IMR-90 (cell line): ENCODE measurements around the gene GFPT1. TPM values are rescaled to one million over a fixed set of nuclear protein-coding genes. Genes with fewer than 3 reads are reported as not detected.

ENCODE experiments used
- ATAC-seq: fragments of 200-7000 bp; cut with Tn5 transposase; 2 replicates; pipeline ENCODE4 v1.9.1; 2020; ENCODE audit warnings: low read depth, mild to moderate bottlenecking, moderate library complexity
- BruUV-seq: library from RNA; stranded (reverse); fragments of 400-500 nt; replicated peaks from 2 replicates; lab custom pipeline; 2021; lab: Mats Ljungman, UMichigan
- CTCF ChIA-PET: fragments of 300-600 bp; formaldehyde crosslinking; extraction: SDS; loops from one replicate; lab custom pipeline; 2021; ENCODE audit warnings: antibody characterized with exemption; lab: Yijun Ruan, JAX
- POLR2A ChIA-PET: fragments of 300-600 bp; sonication (Branson Sonifier 250); formaldehyde crosslinking; loops from one replicate; lab custom pipeline; 2022; ENCODE audit warnings: antibody characterized with exemption; ENCODE audit not compliant: unreplicated experiment; lab: Charles Lee
- DNase-seq: peaks from one replicate; pipeline ENCODE4 v3.0.0; 2013
- H2AFZ ChIP-seq: replicated peaks from 2 replicates; pipeline ENCODE3; 2013; ENCODE audit warnings: low read length, mild to moderate bottlenecking; ENCODE audit not compliant: poor library complexity
- H2AK5ac ChIP-seq: 2 replicates; pipeline ENCODE4 v1.6.1; 2013; ENCODE audit warnings: low read depth, low read length, inconsistent platforms
- H2AK9ac ChIP-seq: replicated peaks from 2 replicates; pipeline ENCODE3; 2013; ENCODE audit warnings: mild to moderate bottlenecking, low read depth, low read length, moderate library complexity; ENCODE audit not compliant: poor library complexity
- H2BK120ac ChIP-seq: 2 replicates; pipeline ENCODE4 v1.6.1; 2013; ENCODE audit warnings: low read depth, low read length, inconsistent platforms
- H2BK15ac ChIP-seq: 3 replicates; pipeline ENCODE4 v1.6.1; 2013; ENCODE audit warnings: low read depth, low read length, inconsistent platforms
- H2BK20ac ChIP-seq: 2 replicates; pipeline ENCODE4 v1.6.1; 2013; ENCODE audit warnings: low read depth, mild to moderate bottlenecking, inconsistent platforms, low read length, moderate library complexity
- H2BK5ac ChIP-seq: 2 replicates; pipeline ENCODE4 v1.6.1; 2013; ENCODE audit warnings: mild to moderate bottlenecking, low read depth, low read length, inconsistent platforms; ENCODE audit not compliant: poor library complexity, severe bottlenecking
- H3K14ac ChIP-seq: replicated peaks from 2 replicates; pipeline ENCODE4 v1.6.1; 2013; ENCODE audit warnings: low read depth, low read length, inconsistent platforms
- H3K18ac ChIP-seq: 2 replicates; pipeline ENCODE4 v1.6.1; 2013; ENCODE audit warnings: low read depth, low read length, control low read depth
- H3K23ac ChIP-seq: 2 replicates; pipeline ENCODE4 v1.6.1; 2013; ENCODE audit warnings: low read depth, low read length, inconsistent platforms
- H3K27ac ChIP-seq: 2 replicates; pipeline ENCODE4 v1.5.1; 2013; ENCODE audit warnings: mild to moderate bottlenecking, control low read depth, low read length; ENCODE audit not compliant: insufficient read depth
- H3K27me3 ChIP-seq: 2 replicates; pipeline ENCODE4 v1.6.1; 2013; ENCODE audit warnings: low read length; ENCODE audit not compliant: control insufficient read depth, insufficient read depth
- H3K36me3 ChIP-seq: 2 replicates; pipeline ENCODE4 v1.6.1; 2013; ENCODE audit warnings: low read length, mixed read lengths; ENCODE audit not compliant: control insufficient read depth, insufficient read depth
- H3K4ac ChIP-seq: 2 replicates; pipeline ENCODE4 v1.6.1; 2013; ENCODE audit warnings: low read depth, low read length, inconsistent platforms
- H3K4me1 ChIP-seq: 2 replicates; pipeline ENCODE4 v1.6.1; 2013; ENCODE audit warnings: low read length, mixed read lengths; ENCODE audit not compliant: control insufficient read depth, insufficient read depth
- H3K4me2 ChIP-seq: 2 replicates; pipeline ENCODE4 v1.6.1; 2013; ENCODE audit warnings: low read depth, mild to moderate bottlenecking, control low read depth, low read length, moderate library complexity
- H3K4me3 ChIP-seq: 2 replicates; pipeline ENCODE4 v1.5.1; 2013; ENCODE audit warnings: low read depth, mild to moderate bottlenecking, control low read depth, low read length, moderate library complexity; ENCODE audit not compliant: insufficient read depth
- H3K56ac ChIP-seq: 2 replicates; pipeline ENCODE4 v1.6.1; 2013; ENCODE audit warnings: low read length, inconsistent platforms; ENCODE audit not compliant: insufficient read depth; ENCODE audit errors: extremely low read depth
- H3K79me1 ChIP-seq, 2 experiments: 2 replicates each; pipeline ENCODE4 v1.6.1; 2013; ENCODE audit warnings: low read length in 2 of 2, inconsistent platforms in 1 of 2, low read depth in 1 of 2
- H3K9ac ChIP-seq: 2 replicates; pipeline ENCODE4 v1.6.1; 2013; ENCODE audit warnings: low read depth, low read length, control low read depth
- H3K9me1 ChIP-seq: 2 replicates; pipeline ENCODE4 v1.6.1; 2013; ENCODE audit warnings: low read length, inconsistent platforms; ENCODE audit not compliant: insufficient read depth
- H3K9me3 ChIP-seq: 2 replicates; pipeline ENCODE4 v1.6.1; 2013; ENCODE audit warnings: low read length; ENCODE audit not compliant: control insufficient read depth, insufficient read depth
- H4K20me1 ChIP-seq: 2 replicates; pipeline ENCODE4 v1.6.1; 2013; ENCODE audit warnings: low read length, inconsistent platforms; ENCODE audit not compliant: insufficient read depth
- H4K5ac ChIP-seq: 2 replicates; pipeline ENCODE4 v1.6.1; 2013; ENCODE audit warnings: mild to moderate bottlenecking, low read depth, low read length, control low read depth
- H4K8ac ChIP-seq, 2 experiments: 2 replicates each; pipeline ENCODE4 v1.6.1; 2013; ENCODE audit warnings: low read depth in 2 of 2, low read length in 2 of 2, control low read depth in 1 of 2, inconsistent platforms in 1 of 2
- H4K91ac ChIP-seq: 2 replicates; pipeline ENCODE4 v1.6.1; 2013; ENCODE audit warnings: low read depth, low read length, inconsistent platforms; ENCODE audit not compliant: insufficient read depth
- BHLHE40 ChIP-seq: fragments of 150-350 bp; IDR thresholded peaks from 2 replicates; pipeline ENCODE4 v1.6.1; 2016; ENCODE audit warnings: mild to moderate bottlenecking, low read depth, low read length
- CEBPB ChIP-seq: IDR thresholded peaks from 2 replicates; pipeline ENCODE4 v1.6.1; 2012; ENCODE audit warnings: low read depth, low read length, improper control_type of control experiment
- CHD1 ChIP-seq: IDR thresholded peaks from 2 replicates; pipeline ENCODE4 v1.6.1; 2012; ENCODE audit warnings: low read depth, low read length, improper control_type of control experiment
- FOS ChIP-seq: fragments of 150-350 bp; IDR thresholded peaks from 2 replicates; pipeline ENCODE4 v1.6.1; 2016; ENCODE audit warnings: low read depth, low read length
- MAFK ChIP-seq: IDR thresholded peaks from 2 replicates; pipeline ENCODE4 v1.6.1; 2012; ENCODE audit warnings: low read depth, low read length, improper control_type of control experiment
- MAZ ChIP-seq: IDR thresholded peaks from 2 replicates; pipeline ENCODE4 v1.6.1; 2012; ENCODE audit warnings: low read depth, mild to moderate bottlenecking, low read length, improper control_type of control experiment, moderate library complexity, borderline replicate concordance
- MXI1 ChIP-seq: IDR thresholded peaks from 2 replicates; pipeline ENCODE4 v1.6.1; 2012; ENCODE audit warnings: low read depth, mild to moderate bottlenecking, low read length, moderate library complexity, borderline replicate concordance
- NFE2L2 ChIP-seq: fragments of 150-350 bp; IDR thresholded peaks from 2 replicates; pipeline ENCODE4 v1.6.1; 2016; ENCODE audit warnings: low read depth, mild to moderate bottlenecking, low read length
- POLR2A ChIP-seq: IDR thresholded peaks from 2 replicates; pipeline ENCODE4 v1.6.1; 2012; ENCODE audit warnings: mild to moderate bottlenecking, low read depth, low read length
- RAD21 ChIP-seq: IDR thresholded peaks from 2 replicates; pipeline ENCODE4 v1.6.1; 2012; ENCODE audit warnings: low read length, improper control_type of control experiment
- RCOR1 ChIP-seq: IDR thresholded peaks from 2 replicates; pipeline ENCODE4 v1.6.1; 2012; ENCODE audit warnings: mild to moderate bottlenecking, low read length, improper control_type of control experiment; ENCODE audit not compliant: insufficient replicate concordance
- RFX5 ChIP-seq: IDR thresholded peaks from 2 replicates; pipeline ENCODE4 v1.8.0; 2012; ENCODE audit warnings: low read depth, mild to moderate bottlenecking, low read length, moderate library complexity
- SMC3 ChIP-seq: fragments of 150-350 bp; IDR thresholded peaks from 2 replicates; pipeline ENCODE4 v1.6.1; 2016; ENCODE audit warnings: low read depth, mild to moderate bottlenecking, antibody characterized with exemption, low read length, moderate library complexity
- WGBS, 2 experiments: methylation state at CpG; one replicate each; pipeline versions ENCODE4 v1.1.5 to v1.1.7; 2013; ENCODE audit warnings: missing lambda C conversion rate in 2 of 2; ENCODE audit not compliant: insufficient read length in 1 of 2; ENCODE audit errors: extremely low coverage in 2 of 2; 5-methylcytosine and 5-hydroxymethylcytosine counted together
- dilution Hi-C: fragments of 300-500 bp; cut with HindIII; formaldehyde crosslinking; loops from one replicate; pipeline ENCODE4 v1.14.3; 2018; ENCODE audit warnings: low sequenced_read_pairs; ENCODE audit not compliant: unreplicated experiment
- in situ Hi-C: fragments of 300-500 bp; cut with MboI; formaldehyde crosslinking; loops from 3 replicates; pipeline ENCODE4 v1.14.3; 2019; ENCODE audit warnings: low sequenced_read_pairs, inconsistent platforms, mixed read lengths
- intact Hi-C: fragments of 100-400 bp; cut with micrococcal nuclease; formaldehyde crosslinking; loops from 2 replicates; pipeline ENCODE4 v1.10.0; 2022
- polyA plus RNA-seq, 3 experiments: library from polyadenylated mRNA; depleted of rRNA; stranded (reverse); fragments of >200 nt; gene quantifications; 2 replicates each; pipeline ENCODE4 v1.2.3, GENCODE V29; 2012; ENCODE audit warnings: low replicate concordance in 1 of 3
- total RNA-seq: library from RNA; depleted of rRNA; stranded (reverse); fragments of >200 nt; gene quantifications from 2 replicates; pipeline ENCODE4 v1.2.3, GENCODE V29; 2012
- TF ChIP-seq, protein P1 (sequence below): fragments of 150-350 bp; IDR thresholded peaks from 2 replicates; pipeline ENCODE4 v1.6.1; 2017; ENCODE audit warnings: mild to moderate bottlenecking, antibody characterized with exemption, low read length, low read depth
- TF ChIP-seq, protein P2 (sequence below): conservative IDR thresholded peaks from 2 replicates; pipeline ENCODE4 v1.5.1; 2012; ENCODE audit warnings: mild to moderate bottlenecking, low read depth, low read length, improper control_type of control experiment
- TF ChIP-seq, protein P3 (sequence below): fragments of 150-350 bp; IDR thresholded peaks from 2 replicates; pipeline ENCODE4 v1.6.1; 2016; ENCODE audit warnings: low read depth, mild to moderate bottlenecking, low read length, moderate library complexity, borderline replicate concordance

GFPT1 gene
- total and polyA plus RNA-seq, 2 of the 4 experiments (the other 2 are of a cell fraction) = 23.5 to 52.9 TPM

DNA sequence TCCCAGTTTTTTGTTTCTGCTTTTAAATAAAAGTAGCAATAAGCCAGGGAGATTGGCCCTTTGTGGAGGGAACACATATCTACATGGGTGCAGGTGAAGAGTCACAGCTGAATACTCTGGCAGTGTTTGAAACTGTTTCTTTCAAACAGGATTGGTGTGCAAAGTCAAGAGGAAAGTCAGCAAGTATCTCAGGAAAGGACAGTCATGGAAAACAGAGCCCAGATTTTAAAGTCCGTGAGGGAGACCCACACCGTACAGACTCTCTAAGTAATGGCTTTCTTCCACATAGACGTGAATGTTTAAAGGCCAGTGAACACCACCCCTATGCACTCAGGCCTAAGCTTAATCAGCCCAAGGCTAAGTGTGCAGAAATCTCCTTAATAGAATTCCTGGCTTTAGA, 95.3 kb downstream of the GFPT1 start:
- H2AFZ ChIP-seq = no peak overlapping the region
- no peak overlapping the region for H2AK9ac ChIP-seq
- TF ChIP-seq RFX5 = no peak
- no peak for TF ChIP-seq SMC3
- no peak for TF ChIP-seq CHD1
- TF ChIP-seq NFE2L2 = no peak
- no peak for TF ChIP-seq RCOR1
- TF ChIP-seq, protein P1, sequence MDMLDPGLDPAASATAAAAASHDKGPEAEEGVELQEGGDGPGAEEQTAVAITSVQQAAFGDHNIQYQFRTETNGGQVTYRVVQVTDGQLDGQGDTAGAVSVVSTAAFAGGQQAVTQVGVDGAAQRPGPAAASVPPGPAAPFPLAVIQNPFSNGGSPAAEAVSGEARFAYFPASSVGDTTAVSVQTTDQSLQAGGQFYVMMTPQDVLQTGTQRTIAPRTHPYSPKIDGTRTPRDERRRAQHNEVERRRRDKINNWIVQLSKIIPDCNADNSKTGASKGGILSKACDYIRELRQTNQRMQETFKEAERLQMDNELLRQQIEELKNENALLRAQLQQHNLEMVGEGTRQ = no peak
- TF ChIP-seq, protein P2, sequence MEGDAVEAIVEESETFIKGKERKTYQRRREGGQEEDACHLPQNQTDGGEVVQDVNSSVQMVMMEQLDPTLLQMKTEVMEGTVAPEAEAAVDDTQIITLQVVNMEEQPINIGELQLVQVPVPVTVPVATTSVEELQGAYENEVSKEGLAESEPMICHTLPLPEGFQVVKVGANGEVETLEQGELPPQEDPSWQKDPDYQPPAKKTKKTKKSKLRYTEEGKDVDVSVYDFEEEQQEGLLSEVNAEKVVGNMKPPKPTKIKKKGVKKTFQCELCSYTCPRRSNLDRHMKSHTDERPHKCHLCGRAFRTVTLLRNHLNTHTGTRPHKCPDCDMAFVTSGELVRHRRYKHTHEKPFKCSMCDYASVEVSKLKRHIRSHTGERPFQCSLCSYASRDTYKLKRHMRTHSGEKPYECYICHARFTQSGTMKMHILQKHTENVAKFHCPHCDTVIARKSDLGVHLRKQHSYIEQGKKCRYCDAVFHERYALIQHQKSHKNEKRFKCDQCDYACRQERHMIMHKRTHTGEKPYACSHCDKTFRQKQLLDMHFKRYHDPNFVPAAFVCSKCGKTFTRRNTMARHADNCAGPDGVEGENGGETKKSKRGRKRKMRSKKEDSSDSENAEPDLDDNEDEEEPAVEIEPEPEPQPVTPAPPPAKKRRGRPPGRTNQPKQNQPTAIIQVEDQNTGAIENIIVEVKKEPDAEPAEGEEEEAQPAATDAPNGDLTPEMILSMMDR = no peak
- no peak for TF ChIP-seq MAZ
- TF ChIP-seq MAFK = no peak
- TF ChIP-seq RAD21 = no peak
- no peak for TF ChIP-seq FOS
- TF ChIP-seq, protein P3, sequence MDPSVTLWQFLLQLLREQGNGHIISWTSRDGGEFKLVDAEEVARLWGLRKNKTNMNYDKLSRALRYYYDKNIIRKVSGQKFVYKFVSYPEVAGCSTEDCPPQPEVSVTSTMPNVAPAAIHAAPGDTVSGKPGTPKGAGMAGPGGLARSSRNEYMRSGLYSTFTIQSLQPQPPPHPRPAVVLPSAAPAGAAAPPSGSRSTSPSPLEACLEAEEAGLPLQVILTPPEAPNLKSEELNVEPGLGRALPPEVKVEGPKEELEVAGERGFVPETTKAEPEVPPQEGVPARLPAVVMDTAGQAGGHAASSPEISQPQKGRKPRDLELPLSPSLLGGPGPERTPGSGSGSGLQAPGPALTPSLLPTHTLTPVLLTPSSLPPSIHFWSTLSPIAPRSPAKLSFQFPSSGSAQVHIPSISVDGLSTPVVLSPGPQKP = no peak
- no peak for TF ChIP-seq MXI1
- no peak for TF ChIP-seq BHLHE40
- no peak for TF ChIP-seq CEBPB
- no peak for TF ChIP-seq POLR2A
- no peak overlapping the region for H3K23ac ChIP-seq
- peak overlapping the region; percentile 79; the same call in 1 of the 2 replicates for H2BK120ac ChIP-seq
- H3K56ac ChIP-seq = no peak overlapping the region
- 93% methylated on average over 3 of the region's 3 CpGs; no CpG with 5 or more reads in 1 of the 2 experiments for WGBS, 2 experiments
- no peaks in the 10 kb centered on the region for H3K36me3 ChIP-seq
- peaks cover 13% of the 10 kb centered on the region for H3K9me1 ChIP-seq
- H4K8ac ChIP-seq = peak overlapping the region in 1 of 2 experiments; percentile 53; a peak in 1 of 4 replicates
- peak overlapping the region; percentile 39; the same call in 1 of the 2 replicates for H2BK20ac ChIP-seq
- no peak overlapping the region for H3K9ac ChIP-seq
- no peak for DNase-seq
- peak overlapping the region; percentile 12 for H3K14ac ChIP-seq
- ATAC-seq = peak; percentile 15; the same call in 1 of the 2 replicates
- intact Hi-C loops = no loop called here
- no peak overlapping the region for H3K4me3 ChIP-seq
- peak overlapping the region; percentile 49; the same call in 1 of the 2 replicates for H3K27ac ChIP-seq
- no peaks in the 10 kb centered on the region for H4K20me1 ChIP-seq
- H3K27me3 ChIP-seq = no peaks in the 10 kb centered on the region
- H2BK15ac ChIP-seq = 0 out of 3 replicates have a peak overlapping the region, but pooled peaks have one; percentile 45
- H4K5ac ChIP-seq = peak overlapping the region; percentile 61
- no TSS peak for BruUV-seq
- H3K9me3 ChIP-seq = no peaks in the 10 kb centered on the region
- no peak overlapping the region for H4K91ac ChIP-seq
- ChIA-PET CTCF (no interaction called here), POLR2A (no interaction called here)
- H3K18ac ChIP-seq = peak overlapping the region; percentile 71
- H2BK5ac ChIP-seq = no peak overlapping the region
- H3K79me1 ChIP-seq = no peaks in the 10 kb centered on the region
- H3K4me2 ChIP-seq = no peak overlapping the region
- H3K4ac ChIP-seq = peak overlapping the region; percentile 24; the same call in 1 of the 2 replicates
- H2AK5ac ChIP-seq = no peak overlapping the region
- dilution Hi-C loops = no loop called here
- in situ Hi-C loops = no loop called here
- H3K4me1 ChIP-seq = peaks cover 10% of the 10 kb centered on the region
